ENCODE measurements around the gene TBC1D8. TPM values are rescaled to one million over a fixed set of nuclear protein-coding genes. Genes with fewer than 3 reads are reported as not detected.

TBC1D8 gene
- total RNA-seq, 1 experiment from 2014 or later: 5.1 TPM

- intact Hi-C loops (cut with micrococcal nuclease; ENCODE audit: unreplicated experiment): no loop called here
- no TSS peak for BruUV-seq (replicated peaks)
- Histone ChIP-seq H3K4me1 (ENCODE audit: insufficient read depth, low read length, poor library complexity, severe bottlenecking) (no peaks in the 10 kb centered on the region), H3K9me3 (ENCODE audit: low read depth, low read length, poor library complexity, severe bottlenecking) (no peaks in the 10 kb centered on the region), H3K36me3 (ENCODE audit: insufficient read depth, low read length, poor library complexity, severe bottlenecking) (no peaks in the 10 kb centered on the region), H3K27ac (ENCODE audit: low read depth, low read length, poor library complexity, severe bottlenecking) (no peak overlapping the region), H3K27me3 (replicated peaks; ENCODE audit: insufficient read depth, low read depth, low read length, poor library complexity) (no peaks in the 10 kb centered on the region), H3K4me3 (ENCODE audit: low read depth, low read length, poor library complexity, severe bottlenecking) (no peak overlapping the region)
- DNase-seq (ENCODE audit: low spot score): no peak
- TF ChIP-seq EZH2 (IDR thresholded peaks at IDR 0.05; ENCODE audit: borderline replicate concordance, low read depth, low read length, poor library complexity, severe bottlenecking): no peak
- no peak for TF ChIP-seq CTCF (conservative IDR thresholded peaks at IDR 0.05; ENCODE audit: low read depth, low read length)
- CTCF ChIA-PET: no interaction called here
- POLR2A ChIA-PET (ENCODE audit: low non-redundant PET): no interaction called here
These were observed 102.4 kb downstream of the TBC1D8 start for GRCh38 chr2:101048756-101049155.

GRCh38 chr2:101047774-101048173 lies 103.4 kb downstream of the TBC1D8 start:
- Histone ChIP-seq H3K27ac (ENCODE audit: low read depth, low read length, poor library complexity, severe bottlenecking) (no peak overlapping the region), H3K4me1 (ENCODE audit: insufficient read depth, low read length, poor library complexity, severe bottlenecking) (no peaks in the 10 kb centered on the region), H3K27me3 (replicated peaks; ENCODE audit: insufficient read depth, low read depth, low read length, poor library complexity) (no peaks in the 10 kb centered on the region), H3K36me3 (ENCODE audit: insufficient read depth, low read length, poor library complexity, severe bottlenecking) (no peaks in the 10 kb centered on the region), H3K9me3 (ENCODE audit: low read depth, low read length, poor library complexity, severe bottlenecking) (no peaks in the 10 kb centered on the region), H3K4me3 (ENCODE audit: low read depth, low read length, poor library complexity, severe bottlenecking) (no peak overlapping the region)
- intact Hi-C loops (cut with micrococcal nuclease; ENCODE audit: unreplicated experiment): no loop called here
- CTCF ChIA-PET: no interaction called here
- no peak for TF ChIP-seq CTCF (conservative IDR thresholded peaks at IDR 0.05; ENCODE audit: low read depth, low read length)
- TF ChIP-seq EZH2 (IDR thresholded peaks at IDR 0.05; ENCODE audit: borderline replicate concordance, low read depth, low read length, poor library complexity, severe bottlenecking): no peak
- POLR2A ChIA-PET (ENCODE audit: low non-redundant PET): no interaction called here
- BruUV-seq (replicated peaks): no TSS peak
- no peak for DNase-seq (ENCODE audit: low spot score)

DNA sequence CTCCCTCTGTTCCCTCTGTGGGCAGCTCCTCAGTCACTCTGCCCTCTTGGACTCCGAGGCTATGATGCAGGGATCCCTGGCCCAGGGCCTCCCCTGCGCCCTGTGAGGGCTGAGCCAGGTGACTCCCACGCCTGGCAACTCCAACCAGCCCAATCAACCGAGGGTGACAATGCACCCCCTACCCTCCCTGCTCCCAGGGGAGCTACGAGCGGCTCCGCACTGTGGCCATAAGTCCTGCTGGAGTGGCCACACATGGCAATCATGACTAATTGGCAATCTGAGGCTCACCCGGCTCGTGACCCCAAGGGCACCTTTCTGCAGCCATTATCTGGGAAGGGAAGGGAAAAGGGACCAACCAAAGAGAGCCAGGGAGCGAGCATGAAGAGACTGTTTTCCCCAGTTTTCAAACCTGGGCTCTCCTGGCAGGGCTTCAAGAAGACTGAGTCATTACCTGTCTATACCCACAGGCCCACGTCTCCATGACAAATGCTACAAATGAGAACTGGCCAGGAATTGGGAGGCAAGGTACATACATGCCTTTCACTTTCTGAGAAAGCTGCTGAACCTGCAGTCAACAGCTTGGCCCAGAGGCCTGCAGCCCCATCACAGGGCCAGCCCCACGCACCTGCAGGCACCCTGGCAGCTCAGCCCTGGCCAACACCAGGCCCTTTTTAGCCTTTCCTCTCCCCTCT lies 104.0 kb downstream of the TBC1D8 start:
- ChIA-PET CTCF (no interaction called here), POLR2A (ENCODE audit: low non-redundant PET) (no interaction called here)
- no peak overlapping the region for H3K27ac ChIP-seq (ENCODE audit: low read depth, low read length, poor library complexity, severe bottlenecking)
- H3K27me3 ChIP-seq (replicated peaks; ENCODE audit: insufficient read depth, low read depth, low read length, poor library complexity): no peaks in the 10 kb centered on the region
- DNase-seq (ENCODE audit: low spot score): no peak
- no TSS peak for BruUV-seq (replicated peaks)
- intact Hi-C loops (cut with micrococcal nuclease; ENCODE audit: unreplicated experiment): no loop called here
- no peak overlapping the region for H3K4me3 ChIP-seq (ENCODE audit: low read depth, low read length, poor library complexity, severe bottlenecking)
- H3K4me1 ChIP-seq (ENCODE audit: insufficient read depth, low read length, poor library complexity, severe bottlenecking): no peaks in the 10 kb centered on the region
- no peaks in the 10 kb centered on the region for H3K36me3 ChIP-seq (ENCODE audit: insufficient read depth, low read length, poor library complexity, severe bottlenecking)
- no peaks in the 10 kb centered on the region for H3K9me3 ChIP-seq (ENCODE audit: low read depth, low read length, poor library complexity, severe bottlenecking)
- TF ChIP-seq CTCF (conservative IDR thresholded peaks at IDR 0.05; ENCODE audit: low read depth, low read length) (no peak), EZH2 (IDR thresholded peaks at IDR 0.05; ENCODE audit: borderline replicate concordance, low read depth, low read length, poor library complexity, severe bottlenecking) (no peak)

Data from A673 (cell line).